NCI-H2196 treated with DMSO at 0.1 percent for 48 hours (cell line): ENCODE measurements around the gene FAM219A.
"Not testable (repeated sequence)": the region's sequence is repeated elsewhere in the genome, so short reads cannot be mapped to it uniquely, and the experiment has no call there.

Experiments
- DNase-seq: peaks from one replicate; lab custom pipeline; 2025; ENCODE audit not compliant: unreplicated experiment; lab: John Stamatoyannopoulos, UW

Gene FAM219A

GRCh38 chr9:34446951-34447350 is 11.4 kb downstream of the FAM219A start:
- DNase-seq: no peak

GRCh38 chr9:34446468-34446891 is 11.9 kb downstream of the FAM219A start:
- no peak for DNase-seq

- no peak for DNase-seq
These were observed 14.4 kb downstream of the FAM219A start for GRCh38 chr9:34443976-34444375.

- DNase-seq: no peak
These were observed 14.8 kb downstream of the FAM219A start for GRCh38 chr9:34443533-34443932.

GRCh38 chr9:34442770-34443169 is 15.6 kb downstream of the FAM219A start:
- DNase-seq: no peak

GRCh38 chr9:34440017-34440416 is 18.4 kb downstream of the FAM219A start:
- DNase-seq: no peak

- not testable (repeated sequence) for DNase-seq
These were observed 19.9 kb downstream of the FAM219A start for GRCh38 chr9:34438465-34438864.

- not testable (repeated sequence) for DNase-seq
These were observed 20.5 kb downstream of the FAM219A start for GRCh38 chr9:34437926-34438307.

GRCh38 chr9:34437006-34437925 is 21.1 kb downstream of the FAM219A start:
- peak; percentile 61 for DNase-seq

- DNase-seq: no peak
These were observed 26.7 kb downstream of the FAM219A start for GRCh38 chr9:34431667-34432066.

GRCh38 chr9:34430843-34431437 is 27.4 kb downstream of the FAM219A start:
- DNase-seq: peak; percentile 86

- DNase-seq: peak; percentile 17
These were observed 29.9 kb downstream of the FAM219A start for GRCh38 chr9:34428325-34428958.

- DNase-seq: no peak
These were observed 31.9 kb downstream of the FAM219A start for GRCh38 chr9:34426347-34427074.

GRCh38 chr9:34419716-34420504 is 38.5 kb downstream of the FAM219A start:
- no peak for DNase-seq

- peak; percentile 18 for DNase-seq
These were observed 40.6 kb downstream of the FAM219A start for GRCh38 chr9:34417734-34418133.

- no peak for DNase-seq
These were observed 45.0 kb downstream of the FAM219A start for GRCh38 chr9:34413231-34413852.

GRCh38 chr9:34412336-34412735 is 46.0 kb downstream of the FAM219A start:
- no peak for DNase-seq

- DNase-seq: no peak
These were observed 49.2 kb downstream of the FAM219A start for GRCh38 chr9:34409154-34409553.

GRCh38 chr9:34408173-34408572 is 50.2 kb downstream of the FAM219A start:
- DNase-seq: no peak

GRCh38 chr9:34406219-34406618 is 52.2 kb downstream of the FAM219A start:
- DNase-seq: no peak
